SK-N-SH treated with all-trans-retinoic acid at 6 μM for 48 hours (cell line): Measurements from ENCODE around the gene TGFBR3.

ENCODE experiments used
- ATAC-seq: fragments of 200-7000 bp; cut with Tn5 transposase; 3 replicates; pipeline ENCODE4 v1.9.1; 2020; ENCODE audit warnings: mild to moderate bottlenecking, moderate library complexity
- ARNTL ChIP-seq: fragments of 450-650 bp; formaldehyde crosslinking; IDR thresholded peaks from 2 replicates; pipeline ENCODE4 v1.5.0; 2020; ENCODE audit warnings: low read depth, mild to moderate bottlenecking, moderate library complexity, borderline replicate concordance
- BACH2 ChIP-seq: fragments of 250-450 bp; sonication (Bioruptor Pico); IDR thresholded peaks from 2 replicates; pipeline ENCODE4 v1.9.0; 2021; ENCODE audit warnings: mild to moderate bottlenecking, borderline replicate concordance
- CSDC2 ChIP-seq: fragments of 250-450 bp; sonication (Bioruptor Pico); IDR thresholded peaks from 2 replicates; pipeline ENCODE4 v1.5.0; 2020; ENCODE audit warnings: mild to moderate bottlenecking, moderate library complexity
- ESRRG ChIP-seq: fragments of 250-450 bp; sonication (Bioruptor Pico); IDR thresholded peaks from 2 replicates; pipeline ENCODE4 v1.6.1; 2021; ENCODE audit warnings: mild to moderate bottlenecking
- GLIS3 ChIP-seq: fragments of 250-450 bp; sonication (Bioruptor Pico); IDR thresholded peaks from 2 replicates; pipeline ENCODE4 v1.5.0; 2020; ENCODE audit warnings: mild to moderate bottlenecking, moderate library complexity
- ISL1 ChIP-seq: fragments of 250-450 bp; sonication (Bioruptor Pico); IDR thresholded peaks from 2 replicates; pipeline ENCODE4 v2.1.2; 2022; ENCODE audit warnings: mild to moderate bottlenecking, moderate library complexity
- OSR1 ChIP-seq: fragments of 250-450 bp; sonication (Bioruptor Pico); IDR thresholded peaks from 2 replicates; pipeline ENCODE4 v1.8.0; 2022; ENCODE audit warnings: moderate library complexity, mild to moderate bottlenecking, inconsistent platforms
- PPARA ChIP-seq: fragments of 250-450 bp; sonication (Bioruptor Pico); IDR thresholded peaks from 2 replicates; pipeline ENCODE4 v1.5.0; 2020; ENCODE audit warnings: mild to moderate bottlenecking, borderline replicate concordance
- RARB ChIP-seq: fragments of 250-450 bp; sonication (Bioruptor Pico); IDR thresholded peaks from 2 replicates; pipeline ENCODE4 v1.8.0; 2021; ENCODE audit warnings: mild to moderate bottlenecking, moderate library complexity
- SNAI2 ChIP-seq: fragments of 250-450 bp; sonication (Bioruptor Pico); IDR thresholded peaks from 2 replicates; pipeline ENCODE4 v1.5.0; 2020; ENCODE audit warnings: mild to moderate bottlenecking, moderate library complexity
- TCF4 ChIP-seq: fragments of 250-450 bp; sonication (Bioruptor Pico); IDR thresholded peaks from 2 replicates; pipeline ENCODE4 v1.8.0; 2021; ENCODE audit warnings: mild to moderate bottlenecking, moderate library complexity, borderline replicate concordance
- TOX ChIP-seq: fragments of 250-450 bp; sonication (Bioruptor Pico); IDR thresholded peaks from 2 replicates; pipeline ENCODE4 v1.8.0; 2021; ENCODE audit warnings: mild to moderate bottlenecking, moderate library complexity, borderline replicate concordance
- TSHZ2 ChIP-seq: fragments of 250-450 bp; sonication (Bioruptor Pico); IDR thresholded peaks from 2 replicates; pipeline ENCODE4 v1.5.0; 2020; ENCODE audit warnings: mild to moderate bottlenecking, moderate library complexity
- ZC3H10 ChIP-seq: fragments of 250-450 bp; sonication (Bioruptor Pico); IDR thresholded peaks from 2 replicates; pipeline ENCODE4 v1.5.1; 2021; ENCODE audit warnings: mild to moderate bottlenecking, moderate library complexity
- ZFP3 ChIP-seq: fragments of 250-450 bp; sonication (Bioruptor Pico); IDR thresholded peaks from 2 replicates; pipeline ENCODE4 v1.5.0; 2020; ENCODE audit warnings: mild to moderate bottlenecking, moderate library complexity
- ZFP30 ChIP-seq: fragments of 450-650 bp; formaldehyde crosslinking; IDR thresholded peaks from 2 replicates; pipeline ENCODE4 v1.5.0; 2022; ENCODE audit warnings: mild to moderate bottlenecking, moderate library complexity
- ZNF565 ChIP-seq: fragments of 450-650 bp; formaldehyde crosslinking; conservative IDR thresholded peaks from 2 replicates; pipeline ENCODE4 v1.5.0; 2020; ENCODE audit warnings: low read depth, mild to moderate bottlenecking, moderate library complexity
- ZNF70 ChIP-seq: fragments of 450-650 bp; formaldehyde crosslinking; IDR thresholded peaks from 2 replicates; pipeline ENCODE4 v1.5.0; 2020; ENCODE audit warnings: mild to moderate bottlenecking, moderate library complexity
- ZNF8 ChIP-seq: fragments of 450-650 bp; formaldehyde crosslinking; IDR thresholded peaks from 2 replicates; pipeline ENCODE4 v1.5.0; 2020; ENCODE audit warnings: mild to moderate bottlenecking, moderate library complexity
- TF ChIP-seq, protein P1 (sequence below): fragments of 250-450 bp; sonication (Bioruptor Pico); IDR thresholded peaks from 2 replicates; pipeline ENCODE4 v1.5.1; 2020; ENCODE audit warnings: low read depth, mild to moderate bottlenecking, moderate library complexity
- TF ChIP-seq, protein P2 (sequence below): fragments of 250-450 bp; sonication (Bioruptor Pico); IDR thresholded peaks from 2 replicates; pipeline ENCODE4 v1.8.0; 2021; ENCODE audit warnings: low read depth, mild to moderate bottlenecking, moderate library complexity, borderline replicate concordance

The TGFBR3 gene

GRCh38 chr1:91925644-91926435 is 39.9 kb upstream of the TGFBR3 start:
- TF ChIP-seq ESRRG (CRISPR knock-in tag) (no peak), ZFP3 (no peak), ARNTL (no peak), CSDC2 (no peak), SNAI2 (no peak), ZFP30 (CRISPR knock-in tag) (no peak), BACH2 (CRISPR knock-in tag) (no peak), TSHZ2 (no peak), ZC3H10 (CRISPR knock-in tag) (no peak), GLIS3 (no peak)
- ATAC-seq = no peak

DNA sequence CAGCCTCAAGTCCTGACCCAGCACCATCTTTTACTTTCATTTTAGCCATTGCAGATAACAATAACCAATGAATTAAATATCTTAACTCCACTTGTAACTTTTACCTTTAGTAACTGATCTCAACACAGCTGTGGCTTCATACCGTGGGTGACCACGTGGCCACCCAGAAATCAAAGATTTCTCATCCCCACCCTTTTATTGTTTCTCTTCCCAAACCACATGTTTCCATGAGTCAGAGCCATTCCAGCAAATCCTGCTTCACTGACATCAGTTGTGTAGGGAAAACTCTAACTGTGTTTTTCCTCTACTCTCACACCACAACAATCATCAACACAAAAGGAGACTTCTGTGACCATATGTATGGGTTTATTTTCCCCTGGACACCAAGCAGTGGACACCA is 38.2 kb upstream of the TGFBR3 start:
- ATAC-seq = no peak
- TF ChIP-seq SNAI2 (no peak), PPARA (CRISPR knock-in tag) (no peak), TOX (CRISPR knock-in tag) (no peak), ZNF8 (CRISPR knock-in tag) (no peak), CSDC2 (no peak), ISL1 (CRISPR knock-in tag) (no peak)
- TF ChIP-seq, protein P1, sequence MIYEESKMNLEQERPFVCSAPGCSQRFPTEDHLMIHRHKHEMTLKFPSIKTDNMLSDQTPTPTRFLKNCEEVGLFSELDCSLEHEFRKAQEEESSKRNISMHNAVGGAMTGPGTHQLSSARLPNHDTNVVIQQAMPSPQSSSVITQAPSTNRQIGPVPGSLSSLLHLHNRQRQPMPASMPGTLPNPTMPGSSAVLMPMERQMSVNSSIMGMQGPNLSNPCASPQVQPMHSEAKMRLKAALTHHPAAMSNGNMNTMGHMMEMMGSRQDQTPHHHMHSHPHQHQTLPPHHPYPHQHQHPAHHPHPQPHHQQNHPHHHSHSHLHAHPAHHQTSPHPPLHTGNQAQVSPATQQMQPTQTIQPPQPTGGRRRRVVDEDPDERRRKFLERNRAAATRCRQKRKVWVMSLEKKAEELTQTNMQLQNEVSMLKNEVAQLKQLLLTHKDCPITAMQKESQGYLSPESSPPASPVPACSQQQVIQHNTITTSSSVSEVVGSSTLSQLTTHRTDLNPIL (CRISPR knock-in tag) = no peak

- TF ChIP-seq TOX (CRISPR knock-in tag) (no peak), ISL1 (CRISPR knock-in tag) (no peak), TSHZ2 (no peak), ARNTL (no peak), ZC3H10 (CRISPR knock-in tag) (no peak), ZFP30 (CRISPR knock-in tag) (no peak), TCF4 (CRISPR knock-in tag) (no peak), ZFP3 (no peak), RARB (CRISPR knock-in tag) (no peak), ZNF70 (CRISPR knock-in tag) (no peak), BACH2 (CRISPR knock-in tag) (no peak), ZNF8 (CRISPR knock-in tag) (no peak), ZNF565 (no peak), ESRRG (CRISPR knock-in tag) (no peak), CSDC2 (no peak), OSR1 (CRISPR knock-in tag) (no peak)
- TF ChIP-seq, protein P2, sequence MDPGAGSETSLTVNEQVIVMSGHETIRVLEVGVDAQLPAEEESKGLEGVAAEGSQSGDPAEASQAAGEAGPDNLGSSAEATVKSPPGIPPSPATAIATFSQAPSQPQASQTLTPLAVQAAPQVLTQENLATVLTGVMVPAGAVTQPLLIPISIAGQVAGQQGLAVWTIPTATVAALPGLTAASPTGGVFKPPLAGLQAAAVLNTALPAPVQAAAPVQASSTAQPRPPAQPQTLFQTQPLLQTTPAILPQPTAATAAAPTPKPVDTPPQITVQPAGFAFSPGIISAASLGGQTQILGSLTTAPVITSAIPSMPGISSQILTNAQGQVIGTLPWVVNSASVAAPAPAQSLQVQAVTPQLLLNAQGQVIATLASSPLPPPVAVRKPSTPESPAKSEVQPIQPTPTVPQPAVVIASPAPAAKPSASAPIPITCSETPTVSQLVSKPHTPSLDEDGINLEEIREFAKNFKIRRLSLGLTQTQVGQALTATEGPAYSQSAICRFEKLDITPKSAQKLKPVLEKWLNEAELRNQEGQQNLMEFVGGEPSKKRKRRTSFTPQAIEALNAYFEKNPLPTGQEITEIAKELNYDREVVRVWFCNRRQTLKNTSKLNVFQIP (CRISPR knock-in tag) = no peak
- TF ChIP-seq, protein P1 (CRISPR knock-in tag) = no peak
- no peak for ATAC-seq
Measured at GRCh38 chr1:91919962-91920361, 34.0 kb upstream of the TGFBR3 start.
